ENCODE results near the gene CITED1. TPM values are rescaled to one million over a fixed set of nuclear protein-coding genes. Genes with fewer than 3 reads are reported as not detected.

Gene CITED1
- total RNA-seq, 1 donor from 2014 or later = not detected

DNA sequence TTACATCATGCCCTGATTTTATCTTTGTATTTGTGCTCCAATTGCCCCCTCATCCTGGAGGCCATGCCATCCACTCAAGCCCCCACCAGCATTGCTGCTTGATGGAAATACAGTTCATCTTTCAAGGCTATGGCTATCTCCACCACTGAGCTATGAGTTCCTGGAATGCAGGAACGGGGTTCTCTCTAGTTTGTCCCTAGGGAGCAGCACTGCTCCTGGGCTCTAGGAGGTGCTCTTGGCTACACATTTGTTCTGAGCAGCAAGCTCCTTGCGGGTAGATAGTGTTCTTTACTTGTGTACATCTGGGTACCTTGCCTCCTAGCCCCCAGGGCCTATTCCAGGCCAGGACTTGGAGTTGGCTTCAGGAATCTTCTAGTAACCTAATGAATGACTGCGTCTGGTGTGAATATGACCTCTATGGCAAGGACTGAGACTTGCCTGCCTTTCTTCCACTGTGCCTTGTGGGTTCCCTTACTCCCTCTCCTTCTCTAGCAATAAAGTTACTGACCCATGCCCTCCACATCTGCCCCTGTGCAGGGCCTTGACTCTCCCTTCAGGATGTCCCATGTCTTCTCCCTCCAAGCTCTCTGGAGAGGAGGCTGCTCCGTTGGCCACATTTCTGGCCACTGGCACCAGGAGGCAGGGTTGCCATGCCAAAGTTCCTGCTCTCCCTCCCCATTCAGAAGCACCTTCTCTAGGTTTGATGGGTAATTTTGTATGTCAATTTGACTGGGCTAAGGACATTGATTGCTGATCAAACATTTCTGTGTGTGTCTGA, 7.6 kb downstream of the CITED1 start:
- no peak for DNase-seq (ENCODE audit: low read depth)
- H3K36me3 ChIP-seq (ENCODE audit: control insufficient read depth, insufficient read depth, low read length) = no peaks in the 10 kb centered on the region
- no peak overlapping the region for H3K4me3 ChIP-seq (ENCODE audit: low read depth, low read length)
- peaks cover 40% of the 10 kb centered on the region for H3K27me3 ChIP-seq (ENCODE audit: control insufficient read depth, insufficient read depth, low read length)
- TF ChIP-seq CTCF (IDR thresholded peaks at IDR 0.05; ENCODE audit: insufficient read depth, low read length, poor library complexity, severe bottlenecking) = no peak

DNA sequence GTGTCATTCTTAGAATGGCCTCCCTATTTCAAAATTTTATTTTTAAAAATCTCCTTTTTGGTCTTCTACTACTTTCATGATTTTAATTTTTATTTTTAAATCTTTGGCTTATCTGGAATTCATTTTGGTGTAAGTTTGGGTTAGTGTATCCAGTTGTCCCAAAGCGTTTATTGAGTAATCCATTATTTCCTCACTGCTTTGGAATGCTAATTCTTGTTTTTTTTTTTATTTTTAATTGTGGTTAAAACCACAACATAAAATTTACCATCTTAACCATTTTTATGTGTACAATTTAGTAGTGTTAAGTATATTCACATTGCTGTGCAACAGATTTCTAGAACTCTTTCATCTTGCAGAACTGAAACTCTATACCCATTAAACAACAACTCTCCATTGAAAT, 8.7 kb downstream of the CITED1 start:
- Histone ChIP-seq H3K36me3 (ENCODE audit: control insufficient read depth, insufficient read depth, low read length) (no peaks in the 10 kb centered on the region), H3K27me3 (ENCODE audit: control insufficient read depth, insufficient read depth, low read length) (peaks cover 30% of the 10 kb centered on the region), H3K4me3 (ENCODE audit: low read depth, low read length) (no peak overlapping the region)
- DNase-seq (ENCODE audit: low read depth) = no peak
- TF ChIP-seq CTCF (IDR thresholded peaks at IDR 0.05; ENCODE audit: insufficient read depth, low read length, poor library complexity, severe bottlenecking) = no peak

- H3K36me3 ChIP-seq (ENCODE audit: control insufficient read depth, insufficient read depth, low read length) = no peaks in the 10 kb centered on the region
- H3K4me3 ChIP-seq (ENCODE audit: low read depth, low read length) = no peak overlapping the region
- peaks cover 19% of the 10 kb centered on the region for H3K27me3 ChIP-seq (ENCODE audit: control insufficient read depth, insufficient read depth, low read length)
- TF ChIP-seq CTCF (IDR thresholded peaks at IDR 0.05; ENCODE audit: insufficient read depth, low read length, poor library complexity, severe bottlenecking) = no peak
- no peak for DNase-seq (ENCODE audit: low read depth)
These were observed 10.0 kb downstream of the CITED1 start for GRCh38 chrX:72295745-72296144.

DNA sequence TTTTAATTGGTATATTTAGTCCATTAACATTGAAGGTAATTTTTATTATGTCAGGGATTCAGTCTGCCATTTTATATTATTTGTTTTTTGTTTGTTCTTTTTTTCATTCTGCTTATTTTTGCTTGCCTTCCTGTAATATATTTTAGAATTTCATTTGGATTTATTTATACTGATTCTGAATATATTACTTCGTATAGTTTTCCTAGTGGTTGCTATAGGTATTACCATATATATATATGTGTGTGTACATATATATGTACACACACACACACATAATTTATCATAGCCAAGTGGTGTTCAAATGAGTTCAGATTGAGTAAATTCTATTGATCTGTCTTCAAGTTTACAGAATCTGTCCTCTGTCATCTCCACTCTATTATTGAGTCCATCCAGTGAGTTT, 11.2 kb downstream of the CITED1 start:
- TF ChIP-seq CTCF (IDR thresholded peaks at IDR 0.05; ENCODE audit: insufficient read depth, low read length, poor library complexity, severe bottlenecking) = no peak

GRCh38 chrX:72282302-72282701, 23.4 kb downstream of the CITED1 start:
- Histone ChIP-seq H3K4me3 (ENCODE audit: low read depth, low read length) (no peak overlapping the region), H3K27me3 (ENCODE audit: control insufficient read depth, insufficient read depth, low read length) (peaks cover 6% of the 10 kb centered on the region), H3K36me3 (ENCODE audit: control insufficient read depth, insufficient read depth, low read length) (no peaks in the 10 kb centered on the region)
- no peak for TF ChIP-seq CTCF (IDR thresholded peaks at IDR 0.05; ENCODE audit: insufficient read depth, low read length, poor library complexity, severe bottlenecking)
- DNase-seq (ENCODE audit: low read depth) = no peak

More for the DNA sequence above, 11.2 kb downstream of the CITED1 start:
- no peak overlapping the region for H3K4me3 ChIP-seq (ENCODE audit: low read depth, low read length)
- DNase-seq (ENCODE audit: low read depth) = no peak
- H3K36me3 ChIP-seq (ENCODE audit: control insufficient read depth, insufficient read depth, low read length) = no peaks in the 10 kb centered on the region
- H3K27me3 ChIP-seq (ENCODE audit: control insufficient read depth, insufficient read depth, low read length) = peaks cover 16% of the 10 kb centered on the region
